HG03108 (cell line): Measurements from ENCODE around the gene TMEM139.
A peak's percentile ranks its signal among the peaks of the same experiment; 100 is the strongest.

ENCODE experiments used
- ATAC-seq: cut with Tn5 transposase; IDR thresholded peaks from one replicate; pipeline ENCODE4 v1.9.1; 2021; ENCODE audit warnings: moderate library complexity; ENCODE audit not compliant: unreplicated experiment

Gene TMEM139

GRCh38 chr7:143321734-143322133 is 37.0 kb downstream of the TMEM139 start:
- no peak for ATAC-seq

- no peak for ATAC-seq
Measured at GRCh38 chr7:143322760-143323633, 38.2 kb downstream of the TMEM139 start.

- ATAC-seq, result no peak
Measured at GRCh38 chr7:143323653-143324052, 38.9 kb downstream of the TMEM139 start.

- peak; percentile 64 for ATAC-seq
Measured at GRCh38 chr7:143325240-143325639, 40.5 kb downstream of the TMEM139 start.

- ATAC-seq, result no peak
Measured at GRCh38 chr7:143327903-143328302, 43.1 kb downstream of the TMEM139 start.

- ATAC-seq, result no peak
Measured at GRCh38 chr7:143329471-143330170, 44.9 kb downstream of the TMEM139 start.

GRCh38 chr7:143331179-143331801 is 46.5 kb downstream of the TMEM139 start:
- ATAC-seq, result no peak

- no peak for ATAC-seq
Measured at GRCh38 chr7:143334244-143334643, 49.5 kb downstream of the TMEM139 start.

- ATAC-seq, result no peak
Measured at GRCh38 chr7:143337216-143337615, 52.5 kb downstream of the TMEM139 start.
